Right cardiac atrium (tissue), 5 donors: ENCODE results near the gene MGAT1. TPM values are rescaled to one million over a fixed set of nuclear protein-coding genes. Genes with fewer than 3 reads are reported as not detected.
A peak's percentile ranks its signal among the peaks of the same experiment; 100 is the strongest.

Experiments
- ATAC-seq, 2 donors: fragments of 200-7000 bp; cut with Tn5 transposase; one replicate each; pipeline versions ENCODE4 v1.8.0 to v1.9.1; 2020; ENCODE audit warnings: moderate library complexity in 2 of 2, mild to moderate bottlenecking in 1 of 2
- DNase-seq, 3 donors: peaks; one replicate each; pipeline ENCODE4 v3.0.0-alpha.2; 2020
- H3K27ac ChIP-seq: one replicate; pipeline ENCODE4 v1.5.1; 2013; ENCODE audit warnings: mild to moderate bottlenecking, low read length, control low read depth, moderate library complexity
- H3K27me3 ChIP-seq: one replicate; pipeline ENCODE4 v1.6.1; 2013; ENCODE audit not compliant: control insufficient read depth, insufficient read depth
- H3K4me1 ChIP-seq: one replicate; pipeline ENCODE4 v1.6.1; 2013; ENCODE audit warnings: low read length; ENCODE audit not compliant: control insufficient read depth, insufficient read depth
- H3K4me3 ChIP-seq: one replicate; pipeline ENCODE4 v1.5.1; 2013; ENCODE audit warnings: low read length, control low read depth
- H3K9me3 ChIP-seq: one replicate; pipeline ENCODE4 v1.6.1; 2013; ENCODE audit warnings: low read length; ENCODE audit not compliant: control insufficient read depth
- WGBS: extraction: QIAGEN DNeasy Blood & Tissue Kit; methylation state at CpG from one replicate; pipeline ENCODE4 v1.1.7; 2013; 5-methylcytosine and 5-hydroxymethylcytosine counted together
- intact Hi-C, 4 donors: fragments of 100-400 bp; cut with DNase I; formaldehyde crosslinking; loops; one replicate each; pipeline versions ENCODE4 v1.11.0 to v1.14.0; 2022 to 2023
- polyA plus RNA-seq: library from polyadenylated mRNA; stranded (reverse); fragments of 200-250 nt; gene quantifications from one replicate; pipeline ENCODE4 v1.2.3, GENCODE V29; 2013
- total RNA-seq, 4 donors: library from RNA; stranded (reverse); fragmentation: NEBNext Ultra II Directional; extraction: Animal tissue kit (Norgen Biotek cat#: 25700); gene quantifications; one replicate each; pipeline ENCODE4 v1.2.1, GENCODE V29; 2021
- donor health status: healthy with polysubstance abuse.
- donor health status: DM: no; HTN: yes; CAD: no.
- donor health status: DM: no; HTN: no; CAD: no.
- donor health status: DM: no; HTN: yes; CAD: no; lungs with severe emphysema.
- donor health status: DM: yes; HTN: yes; CAD: no.

The MGAT1 gene
- total and polyA plus RNA-seq, 5 donors: 74.3 to 119 (median 87.6) TPM

DNA sequence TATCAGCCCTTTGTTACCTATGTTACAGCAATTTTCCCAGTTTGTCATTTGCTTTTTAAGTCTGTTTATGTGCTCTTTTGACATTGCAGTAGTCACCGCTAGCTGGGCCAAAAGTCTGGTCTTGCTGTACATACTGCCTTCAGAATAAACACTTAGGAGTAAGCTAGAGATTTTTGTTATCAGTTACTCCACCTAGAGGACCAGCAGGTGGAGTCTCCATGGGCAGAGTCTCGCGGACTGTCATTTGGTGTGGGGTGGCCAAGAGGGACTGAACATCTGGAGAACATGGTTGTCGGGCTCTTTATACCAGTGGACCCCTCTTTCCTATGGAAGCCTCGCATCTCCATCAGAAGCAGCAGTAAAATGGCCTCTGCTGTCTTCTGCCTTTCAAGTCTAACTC lies 10.8 kb upstream of the MGAT1 start:
- DNase-seq: no peak
- 78% methylated on average over 5 of the region's 5 CpGs for WGBS
- H3K27ac ChIP-seq: peak overlapping the region; percentile 31
- H3K4me1 ChIP-seq: peaks cover 14% of the 10 kb centered on the region
- peak overlapping the region; percentile 19 for H3K4me3 ChIP-seq
- no peaks in the 10 kb centered on the region for H3K27me3 ChIP-seq
- no peaks in the 10 kb centered on the region for H3K9me3 ChIP-seq
- intact Hi-C loops: no loop called here
- ATAC-seq: no peak

DNA sequence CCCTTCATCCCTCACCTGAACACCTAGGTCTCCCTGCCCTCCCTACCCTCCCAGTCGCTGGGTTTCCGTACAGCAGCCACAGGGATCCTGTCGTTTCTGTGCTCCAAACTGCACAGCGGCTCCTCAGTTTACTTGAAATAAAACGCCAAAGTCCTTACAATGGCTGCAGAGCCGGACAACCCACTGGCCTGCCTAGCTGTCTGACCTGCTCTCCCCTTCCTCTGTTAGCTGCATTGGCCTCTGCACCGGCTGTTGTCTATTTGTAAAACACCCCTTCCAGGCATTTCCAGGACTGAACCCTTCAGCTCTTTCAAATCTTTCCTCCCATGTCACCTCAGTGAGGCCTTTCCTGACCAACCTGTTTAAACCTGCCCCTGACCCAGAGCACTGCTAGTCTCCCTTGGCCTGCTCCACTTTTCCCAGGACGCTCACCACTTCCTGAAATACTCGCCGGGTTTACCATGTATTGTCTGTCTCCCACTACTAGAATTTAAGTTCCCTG lies 9.1 kb upstream of the MGAT1 start:
- DNase-seq (no peak), ATAC-seq (no peak)
- peak overlapping the region; percentile 70 for H3K4me3 ChIP-seq
- intact Hi-C loops: no loop called here
- peak overlapping the region; percentile 91 for H3K27ac ChIP-seq
- H3K4me1 ChIP-seq: peaks cover 14% of the 10 kb centered on the region
- no peaks in the 10 kb centered on the region for H3K27me3 ChIP-seq
- WGBS: 72% methylated on average over 10 of the region's 10 CpGs
- H3K9me3 ChIP-seq: no peaks in the 10 kb centered on the region

DNA sequence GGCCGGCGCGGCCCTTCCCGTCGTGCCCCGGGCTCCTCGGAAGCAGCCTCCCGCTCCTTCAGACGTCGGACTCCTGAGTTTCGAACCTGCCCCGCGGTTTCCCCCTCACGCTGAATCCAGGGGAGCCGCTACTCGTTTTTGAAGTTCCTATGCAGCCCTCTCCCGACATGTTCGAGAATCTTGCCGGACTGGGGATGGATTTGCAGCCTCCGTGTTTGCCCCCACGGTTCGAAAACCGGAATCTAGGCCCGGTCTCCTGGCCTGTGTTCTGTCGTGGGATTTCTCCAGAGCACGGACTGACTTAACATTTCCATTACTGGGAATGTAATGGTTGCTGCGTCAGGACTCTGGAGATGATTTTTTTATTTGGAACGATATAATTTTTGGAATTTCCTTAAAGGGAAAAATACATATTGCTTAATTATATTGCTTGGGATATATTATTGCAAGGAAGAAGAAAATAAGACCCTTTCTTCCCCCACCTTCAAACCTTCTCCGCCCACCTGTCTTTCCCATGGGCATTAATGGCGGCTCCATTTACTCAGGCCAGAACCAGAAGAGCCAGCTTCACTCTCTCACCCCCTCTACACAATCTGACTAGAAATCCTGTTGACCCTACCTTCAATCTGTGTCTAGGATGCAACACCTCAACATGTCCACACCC lies 8.5 kb upstream of the MGAT1 start:
- DNase-seq (peak in 1 of 3 donors; percentile 83), ATAC-seq (peak in 1 of 2 donors; percentile 41)
- peaks cover 18% of the 10 kb centered on the region for H3K4me1 ChIP-seq
- peak overlapping the region; percentile 91 for H3K27ac ChIP-seq
- no peaks in the 10 kb centered on the region for H3K9me3 ChIP-seq
- H3K27me3 ChIP-seq: no peaks in the 10 kb centered on the region
- intact Hi-C loops: no loop called here
- 7% methylated on average over 30 of the region's 30 CpGs for WGBS
- peak overlapping the region; percentile 70 for H3K4me3 ChIP-seq

DNA sequence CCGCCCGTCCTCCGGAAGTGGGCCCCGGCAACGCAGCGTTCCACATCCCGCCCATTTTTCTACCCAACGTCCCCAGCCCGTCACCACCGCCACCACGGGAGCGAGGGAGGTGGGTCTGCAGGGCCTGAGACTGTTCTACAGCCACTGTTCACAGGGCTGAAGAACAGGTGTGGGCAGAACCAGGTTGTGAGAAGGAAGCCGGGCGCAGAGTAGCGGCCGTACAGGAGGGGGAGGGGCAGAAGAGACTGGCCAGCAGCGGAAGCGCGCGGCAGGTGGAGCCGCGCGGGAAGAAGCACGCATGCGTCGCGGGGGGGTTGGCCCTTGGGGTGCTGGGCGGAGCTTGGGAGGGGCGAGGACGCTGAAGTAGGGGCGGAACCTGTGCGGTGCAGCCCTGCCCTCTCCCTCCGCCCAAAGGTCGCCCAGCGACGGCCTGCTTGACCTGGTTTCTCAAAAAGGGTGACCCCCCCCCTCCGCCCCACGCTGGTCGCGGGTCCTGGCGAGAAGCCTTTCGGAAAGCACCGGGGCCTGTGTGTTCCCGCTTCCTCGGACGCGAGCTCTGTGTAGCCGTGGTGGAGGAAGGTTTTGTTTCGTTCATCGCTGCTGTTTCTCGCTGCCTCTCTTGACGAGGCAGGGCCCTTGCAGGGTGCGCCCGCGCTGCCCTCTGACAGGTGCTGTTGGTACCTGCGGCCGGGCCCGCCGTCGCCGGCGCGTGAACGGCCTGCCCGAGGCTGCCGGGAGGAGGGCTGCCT lies 7.8 kb upstream of the MGAT1 start:
- Histone ChIP-seq H3K27ac (peak overlapping the region; percentile 89), H3K4me3 (peak overlapping the region; percentile 70), H3K27me3 (no peaks in the 10 kb centered on the region), H3K4me1 (peaks cover 18% of the 10 kb centered on the region), H3K9me3 (no peaks in the 10 kb centered on the region)
- WGBS: under 1% methylated on average over 66 of the region's 66 CpGs
- peak; percentile 96 to 99 (median 98) for DNase-seq
- ATAC-seq: peak; percentile 96 to 97
- intact Hi-C loops: no loop called here

DNA sequence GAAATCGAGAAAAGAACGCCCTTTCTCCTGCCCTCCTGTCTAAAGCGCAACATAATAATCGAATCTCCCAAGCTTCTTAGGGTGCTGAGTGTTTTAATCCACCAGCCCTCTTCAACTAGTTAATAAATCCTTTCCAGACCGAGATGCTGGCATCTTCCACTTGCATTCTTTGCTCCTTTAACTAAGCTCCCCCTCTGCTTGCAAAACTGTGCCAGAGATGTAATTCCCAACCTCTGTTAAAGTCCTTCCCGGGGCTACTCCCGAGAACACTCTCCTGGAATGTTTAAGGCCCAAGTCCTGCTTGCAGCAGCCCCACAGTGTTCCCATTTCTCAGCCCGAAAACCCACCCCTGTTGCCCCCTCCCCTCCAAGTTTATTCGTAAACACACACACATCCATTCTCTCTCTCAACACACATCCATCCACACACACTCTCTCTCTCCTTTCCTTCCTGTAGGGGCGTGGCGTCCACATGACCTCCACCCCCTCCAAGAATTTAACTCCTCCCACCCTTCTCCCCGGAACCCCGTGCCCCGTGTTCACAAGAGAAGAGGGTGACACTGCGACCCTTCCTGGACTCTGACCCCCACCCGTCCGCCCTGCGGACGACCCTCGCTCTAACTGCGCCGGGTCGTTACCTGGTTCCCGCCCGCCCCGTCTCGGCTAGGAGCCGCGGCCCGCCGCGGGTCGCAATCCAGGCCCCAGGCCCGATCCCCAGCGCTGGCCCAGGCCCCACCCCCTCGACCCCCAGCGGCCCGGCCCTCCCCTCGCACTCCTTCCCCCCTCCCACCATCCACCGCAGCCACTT lies 7.0 kb upstream of the MGAT1 start:
- peak in 2 of 3 donors; percentile 81 to 97 for DNase-seq
- intact Hi-C loops: loop anchor here in 2 of 4 donors (10.0 kb wide), 2 partner anchors 45 to 55 kb away; partner anchors contain the start of gene ZFP62 (in 1 of the 2)
- H3K27me3 ChIP-seq: no peaks in the 10 kb centered on the region
- peak overlapping the region; percentile 91 for H3K27ac ChIP-seq
- H3K4me1 ChIP-seq: peaks cover 18% of the 10 kb centered on the region
- ATAC-seq: peak; percentile 94 to 95
- WGBS: 3% methylated on average over 40 of the region's 40 CpGs
- H3K4me3 ChIP-seq: peak overlapping the region; percentile 70
- no peaks in the 10 kb centered on the region for H3K9me3 ChIP-seq

DNA sequence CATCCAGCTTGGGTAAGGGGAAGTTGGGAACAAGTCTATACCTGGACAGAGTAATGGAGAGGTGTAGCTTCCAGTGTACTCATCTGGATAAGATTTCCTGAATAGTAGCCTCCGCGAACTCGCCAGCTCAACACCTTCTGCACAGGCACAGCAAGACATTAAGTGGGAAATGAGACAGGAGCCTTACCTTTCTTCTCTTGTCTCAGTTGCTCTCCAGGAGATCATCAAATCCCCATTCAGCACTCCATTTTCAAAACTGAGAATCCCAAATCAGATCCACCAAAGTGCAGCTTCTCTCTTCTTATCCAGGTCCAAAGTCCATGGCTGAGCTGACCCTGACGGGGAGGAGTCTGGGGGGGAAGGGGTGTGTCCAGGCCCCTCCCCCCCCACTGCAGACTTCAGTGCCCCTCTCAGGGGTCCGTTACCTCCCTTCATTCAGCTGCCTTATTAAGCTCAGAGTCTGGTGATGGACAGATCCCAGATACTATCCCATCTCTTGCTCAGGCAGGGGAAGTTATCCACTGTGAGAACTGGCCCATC lies 5.9 kb upstream of the MGAT1 start:
- 51% methylated on average over 5 of the region's 5 CpGs for WGBS
- Histone ChIP-seq H3K4me1 (peaks cover 18% of the 10 kb centered on the region), H3K27ac (no peak overlapping the region), H3K27me3 (no peaks in the 10 kb centered on the region), H3K4me3 (peak overlapping the region; percentile 70), H3K9me3 (no peaks in the 10 kb centered on the region)
- DNase-seq (no peak), ATAC-seq (no peak)
- intact Hi-C loops: loop anchor here in 2 of 4 donors (10.0 kb wide), 2 partner anchors 46 to 56 kb away; partner anchors contain the start of gene ZFP62 (in 1 of the 2)

DNA sequence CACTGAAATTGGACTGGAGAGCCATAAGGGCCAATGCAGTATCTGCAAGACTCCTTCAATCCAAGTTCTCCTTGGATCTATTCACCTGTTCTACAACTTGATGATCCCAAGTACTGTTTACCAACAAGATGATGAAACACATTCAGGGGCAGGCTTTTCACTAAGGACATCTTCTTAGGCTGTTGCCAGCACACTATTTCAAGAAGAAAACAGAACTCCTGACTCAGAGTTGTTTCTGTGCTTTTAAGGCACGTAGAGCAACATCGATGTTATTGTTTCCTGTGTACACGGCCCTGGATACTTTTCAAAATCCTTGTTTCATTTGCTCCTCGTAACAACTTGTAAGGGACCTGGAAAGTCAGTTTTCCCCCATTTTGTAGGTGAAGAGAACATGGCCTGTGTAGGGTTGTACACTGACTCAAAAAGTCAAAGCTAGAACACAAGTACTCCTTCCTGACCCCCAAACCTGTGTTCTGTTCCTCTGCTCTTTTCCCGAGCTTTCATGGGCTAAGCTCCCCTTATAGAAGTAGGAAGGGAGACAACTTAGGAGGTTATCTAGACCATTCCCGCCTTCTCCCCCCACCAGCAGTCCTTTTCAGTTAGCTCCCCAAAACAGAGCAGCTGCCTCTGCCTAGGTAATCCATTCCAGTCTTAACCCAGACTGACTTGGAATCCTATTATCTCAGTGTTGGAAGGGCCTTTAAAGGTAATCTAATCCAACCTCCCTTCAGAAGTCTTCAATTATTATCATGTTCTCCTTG lies 5.2 kb upstream of the MGAT1 start:
- peaks cover 18% of the 10 kb centered on the region for H3K4me1 ChIP-seq
- WGBS: 36% methylated on average over 6 of the region's 6 CpGs
- peak overlapping the region; percentile 15 for H3K4me3 ChIP-seq
- no peaks in the 10 kb centered on the region for H3K9me3 ChIP-seq
- peak overlapping the region; percentile 10 for H3K27ac ChIP-seq
- no peaks in the 10 kb centered on the region for H3K27me3 ChIP-seq
- no peak for ATAC-seq
- intact Hi-C loops: loop anchor here in 2 of 4 donors (10.0 kb wide), 2 partner anchors 47 to 57 kb away; partner anchors contain the start of gene ZFP62 (in 1 of the 2)
- DNase-seq: no peak

DNA sequence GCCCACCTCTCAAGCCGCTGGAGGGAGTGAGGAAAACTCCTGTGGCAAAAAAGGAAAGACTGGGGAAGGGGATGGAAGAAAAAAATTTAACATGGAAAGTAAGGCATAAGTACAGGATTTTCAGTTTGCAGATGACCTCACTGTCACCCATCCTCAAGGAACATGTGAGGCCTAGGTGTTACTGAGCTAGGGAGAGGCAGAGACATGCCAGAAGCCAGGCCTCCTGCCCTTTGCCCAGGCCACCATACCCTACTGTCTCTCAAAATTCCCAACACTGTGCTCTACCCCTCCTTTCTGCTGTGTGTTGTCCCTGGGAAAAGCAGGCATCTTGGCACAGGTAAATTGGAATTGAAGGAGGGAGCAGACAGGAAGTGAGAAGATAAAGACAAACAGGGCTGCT lies 4.4 kb upstream of the MGAT1 start:
- DNase-seq (no peak), ATAC-seq (no peak)
- Histone ChIP-seq H3K4me1 (peaks cover 18% of the 10 kb centered on the region), H3K9me3 (no peaks in the 10 kb centered on the region), H3K27me3 (no peaks in the 10 kb centered on the region), H3K27ac (peak overlapping the region; percentile 44), H3K4me3 (no peak overlapping the region)
- intact Hi-C loops: loop anchor here in 2 of 4 donors (10.0 kb wide), 2 partner anchors 48 to 58 kb away; partner anchors contain the start of gene ZFP62 (in 1 of the 2)
- 95% methylated on average over 1 of the region's 1 CpG for WGBS

DNA sequence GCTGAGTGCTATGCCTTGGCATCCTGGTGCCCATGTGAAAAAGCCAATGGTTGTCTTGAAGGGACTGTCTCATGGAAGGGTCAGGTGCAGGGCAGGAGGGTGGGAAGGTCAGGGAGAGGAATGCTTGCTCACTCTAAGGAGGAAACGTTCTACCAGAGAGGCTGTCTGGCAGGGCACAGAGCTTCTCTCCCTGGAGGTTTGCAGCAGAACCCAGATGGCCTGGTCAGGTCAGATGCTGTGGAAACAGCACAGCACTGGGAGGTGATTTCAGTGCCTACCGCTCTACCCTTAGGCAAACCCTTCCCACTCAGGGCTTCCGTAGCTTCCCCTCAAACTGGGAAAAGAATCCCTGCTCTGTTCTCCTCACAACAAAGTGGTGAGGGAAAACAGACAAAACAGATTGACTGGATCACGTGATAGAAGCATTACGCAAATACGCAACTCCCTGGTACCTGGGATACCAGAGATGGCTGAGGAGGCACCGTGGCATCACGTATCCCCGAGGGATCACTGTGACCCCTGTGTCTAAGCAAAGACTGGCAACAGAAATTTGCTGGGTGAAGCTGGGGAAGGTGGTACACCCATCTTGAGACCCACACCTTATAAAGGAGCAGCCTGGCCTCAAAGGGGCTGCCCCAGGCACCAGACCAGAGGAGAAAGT lies 3.9 kb upstream of the MGAT1 start:
- no peaks in the 10 kb centered on the region for H3K9me3 ChIP-seq
- peaks cover 22% of the 10 kb centered on the region for H3K4me1 ChIP-seq
- intact Hi-C loops: loop anchor here in 2 of 4 donors (10.0 kb wide), 2 partner anchors 48 to 58 kb away; partner anchors contain the start of gene ZFP62 (in 1 of the 2)
- 61% methylated on average over 9 of the region's 9 CpGs for WGBS
- peak in 1 of 3 donors; percentile 14 for DNase-seq
- H3K27me3 ChIP-seq: no peaks in the 10 kb centered on the region
- H3K27ac ChIP-seq: no peak overlapping the region
- no peak for ATAC-seq
- no peak overlapping the region for H3K4me3 ChIP-seq
